Measurements from ENCODE around the gene CLCN7.

CLCN7 gene

GRCh38 chr16:1502092-1503004 is 27.5 kb upstream of the CLCN7 start:
- no peak for DNase-seq (ENCODE audit: low spot score)

GRCh38 chr16:1501630-1502029 is 26.8 kb upstream of the CLCN7 start:
- no peak for DNase-seq (ENCODE audit: low spot score)

DNA sequence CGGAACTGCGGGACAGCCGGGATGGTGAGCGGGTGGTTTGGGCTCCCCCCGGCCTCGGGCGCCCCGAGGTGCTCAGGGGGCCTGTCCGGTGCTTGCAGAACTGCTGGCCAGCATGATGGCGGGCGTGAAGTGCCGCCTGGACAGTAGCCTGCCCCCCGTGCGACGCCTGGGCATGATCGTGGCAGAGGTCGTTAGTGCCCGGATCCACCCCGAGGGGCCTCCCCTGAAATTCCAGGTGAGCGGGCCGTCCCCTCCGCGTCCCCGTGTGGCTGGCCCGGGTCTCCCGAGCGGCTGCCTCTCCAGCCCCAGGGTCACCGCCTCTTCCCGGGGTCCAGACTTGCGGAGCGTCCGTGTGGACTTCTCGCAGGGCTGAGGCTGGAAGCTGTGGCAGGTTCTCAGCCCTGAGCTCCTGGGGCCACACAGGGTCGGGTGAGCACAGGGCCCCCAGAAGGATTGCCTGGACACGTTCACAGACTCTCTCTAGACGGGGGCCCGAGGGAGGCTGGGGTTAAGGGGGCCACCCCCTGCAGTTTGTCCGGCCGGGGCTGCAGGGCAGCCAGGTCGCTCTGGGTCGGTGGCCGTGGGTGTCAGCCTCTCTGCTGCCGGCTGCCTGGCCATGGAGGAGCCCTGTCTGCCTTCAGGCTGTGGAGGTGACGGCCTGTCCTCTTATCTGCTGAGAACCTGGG is 25.8 kb upstream of the CLCN7 start:
- DNase-seq (ENCODE audit: low spot score): no peak

- no peak for DNase-seq (ENCODE audit: low spot score)
These were observed 25.1 kb upstream of the CLCN7 start for GRCh38 chr16:1499756-1500464.

DNA sequence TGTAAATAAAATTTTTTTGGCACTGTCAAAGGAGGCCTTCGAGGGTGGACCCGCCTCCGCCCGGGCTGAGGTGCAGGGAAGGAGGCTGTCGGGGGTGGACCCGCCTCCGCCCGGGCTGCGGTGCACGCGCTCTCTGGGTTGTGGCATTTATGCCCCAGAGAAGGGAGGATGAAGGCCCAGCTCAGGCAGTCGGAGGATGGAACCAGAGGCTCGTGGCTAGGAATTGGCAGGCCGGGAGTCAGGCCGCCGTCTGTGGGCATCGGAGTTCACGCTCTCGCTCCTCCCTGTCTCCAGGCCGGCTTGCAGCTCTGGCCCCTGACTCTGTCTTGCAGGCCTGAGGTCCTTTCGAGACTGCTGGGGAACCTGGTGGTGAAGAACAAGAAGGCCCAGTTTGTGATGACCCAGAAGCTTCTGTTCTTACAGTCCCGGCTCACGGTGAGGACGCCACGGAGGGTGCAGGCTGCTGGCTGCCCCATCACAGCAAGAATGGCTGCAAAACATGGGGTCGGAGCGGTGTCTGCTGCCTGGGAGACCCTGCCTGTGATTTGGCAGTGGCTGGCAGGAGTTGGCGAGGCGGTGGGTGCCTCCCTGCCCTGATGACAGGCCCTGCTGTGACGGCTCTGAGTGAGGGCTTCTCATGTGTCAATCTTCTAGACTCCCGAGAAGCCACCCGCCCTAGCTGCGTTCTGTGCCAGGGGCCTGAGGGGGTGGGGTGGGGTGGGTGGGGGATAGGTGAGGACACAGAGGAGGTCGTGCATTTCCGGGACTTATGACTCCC is 24.3 kb upstream of the CLCN7 start:
- DNase-seq (ENCODE audit: low spot score): no peak

DNA sequence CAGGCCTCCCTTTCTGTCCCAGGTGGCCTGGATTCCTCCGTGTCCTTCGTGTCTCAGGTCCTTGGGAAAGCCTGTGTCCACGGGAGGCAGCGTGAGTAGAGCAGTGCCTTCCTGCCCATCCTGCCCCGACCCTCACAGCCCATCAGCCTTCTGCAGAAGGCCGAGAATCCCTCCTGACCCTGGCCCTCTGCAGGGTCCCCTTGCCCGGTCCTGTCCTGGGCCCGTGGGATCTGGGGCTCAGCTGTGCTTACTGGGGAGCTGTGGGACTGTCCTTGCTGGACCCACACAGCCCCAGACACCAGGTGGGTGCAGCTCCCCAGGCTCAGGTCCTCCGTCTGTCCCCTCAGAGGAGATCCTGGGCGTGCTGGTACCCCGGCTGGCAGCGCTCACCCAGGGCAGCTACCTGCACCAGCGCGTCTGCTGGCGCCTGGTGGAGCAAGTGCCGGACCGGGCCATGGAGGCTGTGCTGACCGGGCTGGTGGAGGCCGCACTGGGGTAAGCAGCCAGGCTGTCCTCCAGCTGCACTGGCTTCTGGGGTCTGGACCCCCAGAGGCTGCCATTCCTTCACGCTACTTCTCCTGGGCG is 22.3 kb upstream of the CLCN7 start:
- no peak for DNase-seq (ENCODE audit: low spot score)

- DNase-seq (ENCODE audit: low spot score): no peak
These were observed 21.6 kb upstream of the CLCN7 start for GRCh38 chr16:1496464-1496863.

GRCh38 chr16:1495889-1496262 is 21.0 kb upstream of the CLCN7 start:
- no peak for DNase-seq (ENCODE audit: low spot score)

- no peak for DNase-seq (ENCODE audit: low spot score)
These were observed 20.5 kb upstream of the CLCN7 start for GRCh38 chr16:1495211-1495888.

DNA sequence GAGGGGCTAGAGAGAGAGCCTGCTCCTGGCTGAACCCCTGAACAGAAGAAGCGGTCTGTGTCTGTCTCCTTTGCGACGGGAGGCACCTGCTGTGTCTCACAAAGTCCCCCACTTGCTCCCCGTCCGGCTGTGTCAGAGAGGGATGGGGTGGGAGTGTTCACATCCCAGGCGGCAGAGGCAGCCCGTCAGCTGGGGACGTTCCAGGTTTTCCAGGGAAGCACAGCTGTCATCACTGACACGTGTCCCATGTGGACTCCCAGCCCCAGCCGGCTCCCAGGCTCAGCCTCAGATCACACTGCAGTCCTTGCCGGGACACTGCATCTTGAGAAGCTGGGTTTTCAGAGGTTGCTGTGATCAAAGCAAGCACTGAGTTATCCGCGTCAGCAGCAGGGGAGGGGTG is 19.9 kb upstream of the CLCN7 start:
- no peak for DNase-seq (ENCODE audit: low spot score)

- no peak for DNase-seq (ENCODE audit: low spot score)
These were observed 19.4 kb upstream of the CLCN7 start for GRCh38 chr16:1494129-1494640.

GRCh38 chr16:1493746-1494094 is 18.9 kb upstream of the CLCN7 start:
- no peak for DNase-seq (ENCODE audit: low spot score)

GRCh38 chr16:1492923-1493745 is 18.3 kb upstream of the CLCN7 start, which contains the start of gene TELO2:
TELO2 (plus strand) TSS chr16:1493360; CDS start chr16:1494282, 922 bp downstream.
- peak; percentile 89 for DNase-seq (ENCODE audit: low spot score)

GRCh38 chr16:1492082-1492922 is 17.5 kb upstream of the CLCN7 start:
- no peak for DNase-seq (ENCODE audit: low spot score)

DNA sequence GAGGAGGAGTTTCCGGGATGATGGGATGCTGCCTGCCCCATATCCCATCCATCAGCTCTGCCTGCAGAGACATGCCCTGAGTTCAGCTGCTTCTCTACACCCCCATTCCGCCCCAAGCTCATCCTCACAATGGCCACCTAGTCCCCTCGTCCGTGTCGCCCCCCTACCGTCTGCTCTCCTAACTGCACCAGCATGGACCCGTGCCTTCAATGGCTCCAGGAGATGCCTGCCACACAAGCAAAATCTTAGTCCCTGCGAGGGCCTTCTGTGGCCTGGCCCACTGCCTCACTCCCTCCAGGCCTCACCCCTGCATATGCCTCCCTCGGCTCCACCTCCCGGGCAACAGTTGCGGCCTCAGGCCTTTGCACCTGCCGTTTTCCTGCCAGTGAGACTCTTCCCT is 16.5 kb upstream of the CLCN7 start:
- DNase-seq (ENCODE audit: low spot score): no peak

DNA sequence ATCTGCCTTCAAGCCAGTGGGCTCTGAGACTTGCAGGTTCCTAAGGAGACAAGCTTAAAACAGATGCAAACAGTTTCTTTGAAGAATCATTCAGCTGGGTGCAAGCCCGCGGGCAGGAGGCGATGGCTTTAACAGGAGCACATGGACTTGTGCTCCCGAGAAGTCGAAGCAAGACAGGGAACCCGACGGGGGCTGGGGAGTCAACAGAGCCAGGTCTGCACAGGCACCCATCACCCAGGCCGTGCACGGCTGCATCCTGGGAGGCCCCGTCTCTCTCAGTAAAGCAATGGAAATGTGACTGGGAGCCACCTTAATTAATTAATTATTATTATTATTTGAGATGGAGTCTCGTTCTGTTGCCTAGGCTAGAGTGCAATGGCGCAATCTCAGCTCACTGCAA is 14.2 kb upstream of the CLCN7 start:
- no peak for DNase-seq (ENCODE audit: low spot score)

DNA sequence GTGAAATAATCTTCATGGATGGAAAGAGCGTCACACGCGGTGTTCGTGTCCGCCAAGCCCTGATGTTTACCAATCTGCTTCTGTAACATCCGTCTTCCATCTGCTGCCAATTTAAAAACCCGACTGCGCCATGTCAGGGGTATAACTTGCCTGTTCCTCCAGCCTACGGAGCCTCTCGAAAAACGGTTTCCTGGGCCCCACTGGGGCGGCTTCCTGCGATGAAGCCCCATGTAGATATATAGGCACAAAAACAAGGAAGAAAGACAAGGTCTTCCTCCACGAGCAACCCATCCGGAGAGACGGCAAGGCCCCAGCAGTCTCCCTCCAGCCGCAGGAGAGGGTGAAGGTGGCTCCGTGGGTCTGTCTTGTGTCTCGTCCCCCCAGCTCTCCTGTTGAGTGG is 13.8 kb upstream of the CLCN7 start, which contains the start of gene PTX4:
PTX4 (minus strand) TSS at position 326 of the 400 bp plus-strand sequence; CDS start at position 291, 35 bp downstream.
- DNase-seq (ENCODE audit: low spot score): no peak

- DNase-seq (ENCODE audit: low spot score): no peak
These were observed 13.3 kb upstream of the CLCN7 start for GRCh38 chr16:1488054-1488601.
